SK-N-SH (cell line): ENCODE measurements around the gene SLC13A4. TPM values are rescaled to one million over a fixed set of nuclear protein-coding genes. Genes with fewer than 3 reads are reported as not detected.
"Not testable (repeated sequence)": the region's sequence is repeated elsewhere in the genome, so short reads cannot be mapped to it uniquely, and the experiment has no call there.

Experiments used
- CTCF ChIA-PET: fragments of 300-600, 350-600 bp; formaldehyde crosslinking; extraction: SDS; loops from one replicate; lab custom pipeline; 2021; lab: Yijun Ruan, JAX
- POLR2A ChIA-PET: fragments of 350-600 bp; sonication (Branson Sonifier 250); formaldehyde crosslinking; extraction: SDS; loops from one replicate; lab custom pipeline; 2020; ENCODE audit warnings: antibody characterized with exemption, inconsistent platforms; lab: Yijun Ruan, JAX
- DNase-seq: peaks from one replicate; pipeline ENCODE4 v3.0.0; 2012
- H2AFZ ChIP-seq: fragments of 200-600 bp; sonication (generic); 2 replicates; pipeline ENCODE4 v1.8.1; 2016; ENCODE audit warnings: antibody characterized with exemption, mild to moderate bottlenecking, low read depth
- H3F3A ChIP-seq: fragments of 200-600 bp; sonication (generic); replicated peaks from 2 replicates; pipeline ENCODE3; 2016; ENCODE audit warnings: antibody characterized with exemption, mild to moderate bottlenecking; ENCODE audit not compliant: insufficient read depth
- H3K27ac ChIP-seq, 2 experiments: fragments of 200-500 bp in 1 of 2; fragments of 200-600 bp in 1 of 2; sonication (Bioruptor generic) in 1 of 2; sonication (generic), shearing (Covaris generic) in 1 of 2; 2 replicates each; pipeline versions ENCODE4 v1.5.1 to v1.6.1; 2014 to 2016; ENCODE audit warnings: low read depth in 2 of 2, inconsistent platforms in 1 of 2, low read length in 1 of 2, mild to moderate bottlenecking in 1 of 2, mixed read lengths in 1 of 2
- H3K27me3 ChIP-seq: fragments of 200-600 bp; sonication (generic), shearing (Covaris generic); 2 replicates; pipeline ENCODE4 v1.6.1; 2016; ENCODE audit warnings: mixed run types; ENCODE audit not compliant: insufficient read depth
- H3K36me3 ChIP-seq, 2 experiments: fragments of 200-500 bp in 1 of 2; fragments of 200-600 bp in 1 of 2; sonication (Bioruptor generic) in 1 of 2; sonication (generic) in 1 of 2; replicated peaks in 1 of 2; 2 replicates each; pipeline versions ENCODE3 to v1.5.1; 2014 to 2016; ENCODE audit warnings: low read length in 1 of 2, mild to moderate bottlenecking in 1 of 2; ENCODE audit not compliant: insufficient read depth in 2 of 2, control insufficient read depth in 1 of 2
- H3K4me1 ChIP-seq, 2 experiments: fragments of 200-500 bp in 1 of 2; fragments of 200-600 bp in 1 of 2; sonication (Bioruptor generic) in 1 of 2; sonication (generic), shearing (Covaris generic) in 1 of 2; 2 replicates each; pipeline versions ENCODE4 v1.5.1 to v1.6.1; 2014 to 2016; ENCODE audit warnings: low read depth in 1 of 2, low read length in 1 of 2, mixed run types in 1 of 2; ENCODE audit not compliant: insufficient read depth in 2 of 2, control insufficient read depth in 1 of 2
- H3K4me2 ChIP-seq: fragments of 200-600 bp; sonication (generic), shearing (Covaris generic); 2 replicates; pipeline ENCODE4 v1.6.1; 2017; ENCODE audit warnings: mixed run types
- H3K4me3 ChIP-seq, 2 experiments: fragments of 200-500 bp in 1 of 2; fragments of 200-600 bp in 1 of 2; sonication (Bioruptor generic) in 1 of 2; sonication (generic), shearing (Covaris generic) in 1 of 2; 2 replicates each; pipeline versions ENCODE4 v1.5.1 to v1.8.1; 2014 to 2016; ENCODE audit warnings: low read depth in 2 of 2, inconsistent platforms in 1 of 2, low read length in 1 of 2, mild to moderate bottlenecking in 1 of 2, mixed read lengths in 1 of 2, moderate library complexity in 1 of 2
- H3K79me2 ChIP-seq: fragments of 200-600 bp; sonication (generic); 2 replicates; pipeline ENCODE4 v1.8.1; 2017; ENCODE audit warnings: mild to moderate bottlenecking; ENCODE audit not compliant: insufficient read depth
- H3K9ac ChIP-seq: fragments of 200-600 bp; sonication (generic); 2 replicates; pipeline ENCODE4 v1.6.1; 2017; ENCODE audit warnings: mixed run types
- H3K9me2 ChIP-seq: fragments of 200-600 bp; sonication (generic); 2 replicates; pipeline ENCODE4 v1.6.1; 2017; ENCODE audit warnings: mixed run types
- H3K9me3 ChIP-seq: fragments of 200-600 bp; sonication (generic); 2 replicates; pipeline ENCODE4 v1.6.1; 2017; ENCODE audit warnings: mixed run types, mild to moderate bottlenecking, moderate library complexity
- H4K20me1 ChIP-seq: fragments of 200-600 bp; sonication (generic); 2 replicates; pipeline ENCODE4 v1.6.1; 2017; ENCODE audit warnings: mild to moderate bottlenecking, mixed run types; ENCODE audit not compliant: insufficient read depth
- EP300 ChIP-seq, 2 experiments: IDR thresholded peaks; 2 replicates each; pipeline versions ENCODE4 v1.4.0 to v1.6.1; 2012; ENCODE audit warnings: borderline replicate concordance in 1 of 2, low read depth in 1 of 2, low read length in 1 of 2
- FOSL2 ChIP-seq: IDR thresholded peaks from 2 replicates; pipeline ENCODE4 v1.4.0; 2012; ENCODE audit warnings: low read depth, mild to moderate bottlenecking, moderate library complexity, borderline replicate concordance
- FOXJ3 ChIP-seq: sonication (generic); formaldehyde crosslinking; IDR thresholded peaks from 2 replicates; pipeline ENCODE4 v1.5.1; 2020; ENCODE audit warnings: mild to moderate bottlenecking, missing genetic modification reagents
- GATA2 ChIP-seq: sonication (generic); formaldehyde crosslinking; IDR thresholded peaks from 2 replicates; pipeline ENCODE4 v1.5.0; 2020; ENCODE audit warnings: mild to moderate bottlenecking, missing genetic modification reagents
- JUND ChIP-seq: IDR thresholded peaks from 2 replicates; pipeline ENCODE4 v1.4.0; 2012
- MEF2A ChIP-seq: IDR thresholded peaks from 2 replicates; pipeline ENCODE4 v1.4.0; 2012; ENCODE audit warnings: low read depth, borderline replicate concordance
- MXI1 ChIP-seq: IDR thresholded peaks from 2 replicates; pipeline ENCODE4 v1.6.1; 2012; ENCODE audit warnings: mild to moderate bottlenecking, low read depth, low read length, improper control_type of control experiment
- POLR2AphosphoS5 ChIP-seq: IDR thresholded peaks from 2 replicates; pipeline ENCODE4 v1.6.1; 2012; ENCODE audit warnings: low read depth, low read length
- RXRA ChIP-seq: IDR thresholded peaks from 2 replicates; pipeline ENCODE4 v1.4.0; 2012; ENCODE audit warnings: low read depth, mild to moderate bottlenecking, borderline replicate concordance
- SIN3A ChIP-seq: IDR thresholded peaks from 2 replicates; pipeline ENCODE4 v1.6.1; 2012; ENCODE audit warnings: low read depth, mild to moderate bottlenecking, low read length, moderate library complexity, borderline replicate concordance
- WGBS: methylation state at CpG from one replicate; pipeline ENCODE4 v1.1.6; 2017; ENCODE audit warnings: low lambda C conversion rate; 5-methylcytosine and 5-hydroxymethylcytosine counted together
- polyA plus RNA-seq, 3 experiments: library from polyadenylated mRNA; depleted of rRNA; stranded (reverse); fragments of >200 nt; gene quantifications; 2 replicates each; pipeline ENCODE4 v1.2.3, GENCODE V29; 2012
- TF ChIP-seq, protein P1 (sequence below): IDR thresholded peaks from 2 replicates; pipeline ENCODE4 v1.4.0; 2012; ENCODE audit warnings: low read depth, borderline replicate concordance
- TF ChIP-seq, protein P2 (sequence below): fragments of 200-600 bp; sonication (generic); IDR thresholded peaks from 2 replicates; pipeline ENCODE4 v1.6.1; 2017; ENCODE audit warnings: antibody characterized with exemption, mild to moderate bottlenecking, moderate library complexity
- TF ChIP-seq, protein P3 (sequence below): IDR thresholded peaks from 2 replicates; pipeline ENCODE4 v1.6.1; 2012; ENCODE audit warnings: mild to moderate bottlenecking, low read depth, low read length, moderate library complexity

Gene SLC13A4
- polyA plus RNA-seq, 1 of the 3 experiments (the other 2 are of a cell fraction) = 0.30 TPM

DNA sequence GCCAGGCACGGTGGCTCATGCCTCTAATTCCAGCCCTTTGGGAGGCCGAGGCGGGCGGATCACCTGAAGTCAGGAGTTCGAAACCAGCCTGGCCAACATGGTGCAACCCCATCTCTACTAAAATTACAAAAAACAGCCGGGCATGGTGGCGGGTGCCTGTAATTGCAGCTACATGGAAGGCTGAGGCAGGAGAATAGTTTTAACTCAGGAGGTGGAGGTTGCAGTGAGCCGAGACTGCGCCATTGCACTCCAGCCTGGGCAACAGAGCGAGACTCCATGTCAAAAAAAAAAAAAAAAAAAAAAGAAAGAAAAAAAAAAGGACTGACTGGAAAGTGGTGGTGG is 9.3 kb upstream of the SLC13A4 start:
- WGBS = 94% methylated on average over 10 of the region's 10 CpGs
- not testable (repeated sequence) for H4K20me1 ChIP-seq

DNA sequence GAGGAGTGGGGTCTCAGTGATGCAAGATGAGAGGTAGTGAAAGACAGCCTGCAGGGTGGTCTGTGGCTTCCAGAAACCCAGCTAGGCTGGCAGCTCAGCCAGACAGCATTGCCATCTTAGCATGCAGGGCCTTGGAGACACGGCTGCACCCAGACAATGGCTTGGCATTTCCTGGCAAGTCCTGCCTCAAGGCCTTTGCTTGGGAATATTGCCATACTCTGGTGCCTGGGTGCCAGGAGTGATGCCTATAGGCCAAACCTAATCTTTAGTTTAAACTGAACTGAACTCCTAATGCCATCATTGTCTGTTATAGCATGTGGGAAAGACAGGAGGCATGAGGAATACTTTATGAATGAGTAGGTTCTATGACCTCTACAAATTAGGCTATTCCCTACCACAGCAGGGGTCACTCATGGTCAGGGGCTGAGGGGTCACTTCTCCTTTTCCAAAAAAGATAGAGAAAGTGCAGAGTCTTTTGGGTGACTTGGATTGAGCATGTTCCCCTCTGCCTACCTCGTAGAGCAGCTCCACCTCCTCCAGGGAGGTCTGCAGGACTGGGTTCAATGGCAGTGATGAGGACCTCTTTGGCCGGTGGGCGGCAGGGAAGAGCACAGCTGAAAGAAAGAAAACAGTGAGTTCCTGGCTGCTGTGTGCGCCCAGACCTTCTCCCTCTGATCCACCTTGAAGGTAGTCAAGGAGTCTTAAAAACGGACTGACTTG is 8.8 kb upstream of the SLC13A4 start:
- no peaks in the 10 kb centered on the region for H3K9me2 ChIP-seq
- no peaks in the 10 kb centered on the region for H3K27me3 ChIP-seq
- no peak overlapping the region for H2AFZ ChIP-seq
- no peaks in the 10 kb centered on the region for H4K20me1 ChIP-seq
- H3K36me3 ChIP-seq = no peaks in the 10 kb centered on the region
- no peak overlapping the region for H3K4me3 ChIP-seq
- no peaks in the 10 kb centered on the region for H3K9me3 ChIP-seq
- no peak overlapping the region for H3K27ac ChIP-seq
- H3K4me1 ChIP-seq = peaks cover 0 to 2% of the 10 kb centered on the region in 2 experiments; a peak in 1 of 4 replicates
- H3K4me2 ChIP-seq = no peak overlapping the region
- H3K79me2 ChIP-seq = no peaks in the 10 kb centered on the region
- peaks cover 4% of the 10 kb centered on the region for H3F3A ChIP-seq
- TF ChIP-seq, protein P1, sequence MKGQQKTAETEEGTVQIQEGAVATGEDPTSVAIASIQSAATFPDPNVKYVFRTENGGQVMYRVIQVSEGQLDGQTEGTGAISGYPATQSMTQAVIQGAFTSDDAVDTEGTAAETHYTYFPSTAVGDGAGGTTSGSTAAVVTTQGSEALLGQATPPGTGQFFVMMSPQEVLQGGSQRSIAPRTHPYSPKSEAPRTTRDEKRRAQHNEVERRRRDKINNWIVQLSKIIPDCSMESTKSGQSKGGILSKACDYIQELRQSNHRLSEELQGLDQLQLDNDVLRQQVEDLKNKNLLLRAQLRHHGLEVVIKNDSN = no peak
- DNase-seq = no peak
- 96% methylated on average over 5 of the region's 6 CpGs for WGBS
- H3K9ac ChIP-seq = no peak overlapping the region
- ChIA-PET POLR2A (no interaction called here), CTCF (interaction anchor here (0.7 to 2.5 kb wide), 3 partner anchors 15 to 63 kb away, joined by 3 to 7 read pairs (median 3); no protein-coding TSS in a partner anchor)

More for the DNA sequence above, 9.3 kb upstream of the SLC13A4 start:
- H3K9ac ChIP-seq, H3K9me3 ChIP-seq, H3K4me2 ChIP-seq, H3K4me1 ChIP-seq, POLR2A ChIA-PET, H3K27ac ChIP-seq, H3F3A ChIP-seq, H3K79me2 ChIP-seq, H3K4me3 ChIP-seq, H3K27me3 ChIP-seq, H2AFZ ChIP-seq, H3K36me3 ChIP-seq, H3K9me2 ChIP-seq, DNase-seq: not testable (repeated sequence)
- CTCF ChIA-PET = interaction anchor here (0.7 to 2.5 kb wide), 3 partner anchors 16 to 54 kb away, joined by 3 to 7 read pairs (median 3); no protein-coding TSS in a partner anchor
- TF ChIP-seq, protein P2, sequence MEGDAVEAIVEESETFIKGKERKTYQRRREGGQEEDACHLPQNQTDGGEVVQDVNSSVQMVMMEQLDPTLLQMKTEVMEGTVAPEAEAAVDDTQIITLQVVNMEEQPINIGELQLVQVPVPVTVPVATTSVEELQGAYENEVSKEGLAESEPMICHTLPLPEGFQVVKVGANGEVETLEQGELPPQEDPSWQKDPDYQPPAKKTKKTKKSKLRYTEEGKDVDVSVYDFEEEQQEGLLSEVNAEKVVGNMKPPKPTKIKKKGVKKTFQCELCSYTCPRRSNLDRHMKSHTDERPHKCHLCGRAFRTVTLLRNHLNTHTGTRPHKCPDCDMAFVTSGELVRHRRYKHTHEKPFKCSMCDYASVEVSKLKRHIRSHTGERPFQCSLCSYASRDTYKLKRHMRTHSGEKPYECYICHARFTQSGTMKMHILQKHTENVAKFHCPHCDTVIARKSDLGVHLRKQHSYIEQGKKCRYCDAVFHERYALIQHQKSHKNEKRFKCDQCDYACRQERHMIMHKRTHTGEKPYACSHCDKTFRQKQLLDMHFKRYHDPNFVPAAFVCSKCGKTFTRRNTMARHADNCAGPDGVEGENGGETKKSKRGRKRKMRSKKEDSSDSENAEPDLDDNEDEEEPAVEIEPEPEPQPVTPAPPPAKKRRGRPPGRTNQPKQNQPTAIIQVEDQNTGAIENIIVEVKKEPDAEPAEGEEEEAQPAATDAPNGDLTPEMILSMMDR = peak; percentile 25; the same call in 1 of the 2 replicates

DNA sequence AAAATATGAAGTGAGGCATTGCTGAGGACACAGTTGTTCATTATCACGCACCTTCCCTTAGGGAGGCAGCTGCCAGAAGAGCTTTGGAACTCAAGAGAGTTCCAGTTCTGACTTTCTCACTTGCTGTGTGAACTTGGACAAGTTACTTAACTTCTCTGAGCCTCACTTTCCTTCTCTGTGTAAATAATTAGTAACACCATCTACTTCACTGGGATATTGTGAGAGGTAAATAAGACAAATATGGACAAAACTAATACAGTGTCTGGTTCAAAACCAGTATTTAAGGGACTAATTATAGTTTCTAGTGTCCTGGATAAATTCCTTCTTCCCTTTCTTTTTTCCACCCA is 6.3 kb upstream of the SLC13A4 start:
- CTCF ChIA-PET = interaction anchor here (1.7 to 4.6 kb wide), 2 partner anchors 9 to 24 kb away, joined by 5 to 25 read pairs; no protein-coding TSS in a partner anchor
- no peak overlapping the region for H3K4me3 ChIP-seq
- POLR2A ChIA-PET = no interaction called here
- no peaks in the 10 kb centered on the region for H3K9me3 ChIP-seq
- H3K4me1 ChIP-seq = peaks cover 0 to 9% of the 10 kb centered on the region in 2 experiments; a peak in 2 of 4 replicates
- 88% methylated on average over 1 of the region's 1 CpG for WGBS
- no peaks in the 10 kb centered on the region for H4K20me1 ChIP-seq
- H3K9me2 ChIP-seq = no peaks in the 10 kb centered on the region
- H3K27ac ChIP-seq = no peak overlapping the region
- H3K4me2 ChIP-seq = no peak overlapping the region
- H3F3A ChIP-seq = peaks cover 5% of the 10 kb centered on the region
- no peaks in the 10 kb centered on the region for H3K27me3 ChIP-seq
- no peaks in the 10 kb centered on the region for H3K79me2 ChIP-seq
- no peaks in the 10 kb centered on the region for H3K36me3 ChIP-seq
- no peak for DNase-seq
- no peak overlapping the region for H3K9ac ChIP-seq
- TF ChIP-seq MEF2A (no peak), JUND (no peak), GATA2 (no peak), FOSL2 (no peak), RXRA (no peak), SIN3A (no peak), MXI1 (no peak), POLR2AphosphoS5 (no peak), EP300 (IDR thresholded peaks at IDR 0.05; ENCODE audit: borderline replicate concordance in 1 of 2, low read depth in 1 of 2, low read length in 1 of 2) (no peak), FOXJ3 (no peak)
- TF ChIP-seq, protein P3, sequence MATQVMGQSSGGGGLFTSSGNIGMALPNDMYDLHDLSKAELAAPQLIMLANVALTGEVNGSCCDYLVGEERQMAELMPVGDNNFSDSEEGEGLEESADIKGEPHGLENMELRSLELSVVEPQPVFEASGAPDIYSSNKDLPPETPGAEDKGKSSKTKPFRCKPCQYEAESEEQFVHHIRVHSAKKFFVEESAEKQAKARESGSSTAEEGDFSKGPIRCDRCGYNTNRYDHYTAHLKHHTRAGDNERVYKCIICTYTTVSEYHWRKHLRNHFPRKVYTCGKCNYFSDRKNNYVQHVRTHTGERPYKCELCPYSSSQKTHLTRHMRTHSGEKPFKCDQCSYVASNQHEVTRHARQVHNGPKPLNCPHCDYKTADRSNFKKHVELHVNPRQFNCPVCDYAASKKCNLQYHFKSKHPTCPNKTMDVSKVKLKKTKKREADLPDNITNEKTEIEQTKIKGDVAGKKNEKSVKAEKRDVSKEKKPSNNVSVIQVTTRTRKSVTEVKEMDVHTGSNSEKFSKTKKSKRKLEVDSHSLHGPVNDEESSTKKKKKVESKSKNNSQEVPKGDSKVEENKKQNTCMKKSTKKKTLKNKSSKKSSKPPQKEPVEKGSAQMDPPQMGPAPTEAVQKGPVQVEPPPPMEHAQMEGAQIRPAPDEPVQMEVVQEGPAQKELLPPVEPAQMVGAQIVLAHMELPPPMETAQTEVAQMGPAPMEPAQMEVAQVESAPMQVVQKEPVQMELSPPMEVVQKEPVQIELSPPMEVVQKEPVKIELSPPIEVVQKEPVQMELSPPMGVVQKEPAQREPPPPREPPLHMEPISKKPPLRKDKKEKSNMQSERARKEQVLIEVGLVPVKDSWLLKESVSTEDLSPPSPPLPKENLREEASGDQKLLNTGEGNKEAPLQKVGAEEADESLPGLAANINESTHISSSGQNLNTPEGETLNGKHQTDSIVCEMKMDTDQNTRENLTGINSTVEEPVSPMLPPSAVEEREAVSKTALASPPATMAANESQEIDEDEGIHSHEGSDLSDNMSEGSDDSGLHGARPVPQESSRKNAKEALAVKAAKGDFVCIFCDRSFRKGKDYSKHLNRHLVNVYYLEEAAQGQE = no peak
- TF ChIP-seq, protein P1 = no peak
- H2AFZ ChIP-seq = no peak overlapping the region
